Measurements from ENCODE around the gene PRPF6. TPM values are rescaled to one million over a fixed set of nuclear protein-coding genes. Genes with fewer than 3 reads are reported as not detected.
A peak's percentile ranks its signal among the peaks of the same experiment; 100 is the strongest.

Gene PRPF6
- total and polyA plus RNA-seq, 2 of the 13 experiments (the other 11 are each of a cell fraction or from before 2014, with no cell fraction given): 63.7 to 101 TPM

- TF ChIP-seq ZNF781 (CRISPR knock-in tag; IDR thresholded peaks at IDR 0.05; ENCODE audit: borderline replicate concordance, not compliant biosample characterization): peak; percentile 13
- TF ChIP-seq ZFP37 (CRISPR knock-in tag; IDR thresholded peaks at IDR 0.05; ENCODE audit: borderline replicate concordance): peak; percentile 93
- TF ChIP-seq ISL2 (CRISPR knock-in tag; IDR thresholded peaks at IDR 0.05): peak; percentile 78; the same call in 1 of the 2 replicates
- TF ChIP-seq ZFP62 (CRISPR knock-in tag; IDR thresholded peaks at IDR 0.05): no peak; the same call in 1 of the 2 replicates
- TF ChIP-seq ZNF430 (CRISPR knock-in tag; IDR thresholded peaks at IDR 0.05): peak; percentile 97
- no peak for TF ChIP-seq ZNF468 (CRISPR knock-in tag; IDR thresholded peaks at IDR 0.05)
- peak; percentile 78; the same call in 1 of the 2 replicates for TF ChIP-seq AKNA (CRISPR knock-in tag; IDR thresholded peaks at IDR 0.05; ENCODE audit: borderline replicate concordance)
- peak; percentile 96 for TF ChIP-seq SNAI1 (CRISPR knock-in tag; IDR thresholded peaks at IDR 0.05; ENCODE audit: borderline replicate concordance)
- peak; percentile 93 for TF ChIP-seq ZNF724P (CRISPR knock-in tag; IDR thresholded peaks at IDR 0.05; ENCODE audit: borderline replicate concordance)
- peak; percentile 67; the same call in 1 of the 2 replicates for TF ChIP-seq DR1 (CRISPR knock-in tag; IDR thresholded peaks at IDR 0.05)
- TF ChIP-seq RBFOX2 (IDR thresholded peaks at IDR 0.05; ENCODE audit: low read depth, low read length): peak; percentile 84
- no peak for TF ChIP-seq MTA3 (CRISPR knock-in tag; IDR thresholded peaks at IDR 0.05)
- TF ChIP-seq ZSCAN30 (CRISPR knock-in tag; IDR thresholded peaks at IDR 0.05): no peak
- TF ChIP-seq MXD4 (CRISPR knock-in tag; IDR thresholded peaks at IDR 0.05): peak; percentile 94
- TF ChIP-seq ZBTB46 (CRISPR knock-in tag; IDR thresholded peaks at IDR 0.05; ENCODE audit: borderline replicate concordance): no peak
- TF ChIP-seq SAFB2 (CRISPR knock-in tag; IDR thresholded peaks at IDR 0.05; ENCODE audit: borderline replicate concordance, low read depth): peak; percentile 79
- TF ChIP-seq DMAP1 (CRISPR knock-in tag; IDR thresholded peaks at IDR 0.05): peak; percentile 88; the same call in 1 of the 2 replicates
- no peak for TF ChIP-seq RBM22 (optimal IDR thresholded peaks at IDR 0.05; ENCODE audit: low read length)
- TF ChIP-seq ZNF326 (CRISPR knock-in tag; IDR thresholded peaks at IDR 0.05; ENCODE audit: borderline replicate concordance): peak; percentile 73; the same call in 1 of the 2 replicates
- 0 out of 2 replicates have a peak, but pooled peaks have one; percentile 35 for TF ChIP-seq ZBTB42 (CRISPR knock-in tag; IDR thresholded peaks at IDR 0.05)
- TF ChIP-seq ZBTB33 (CRISPR knock-in tag; IDR thresholded peaks at IDR 0.05): 0 out of 2 replicates have a peak, but pooled peaks have one; percentile 15
Measured at GRCh38 chr20:63978319-63979228, 2.4 kb upstream of the PRPF6 start (continued).

All from HepG2 (cell line).